Keratinocyte (primary cell): ENCODE results near the gene ENKUR. TPM values are rescaled to one million over a fixed set of nuclear protein-coding genes. Genes with fewer than 3 reads are reported as not detected.

Experiments
- DNase-seq: peaks from one replicate; pipeline ENCODE4 v3.0.0-alpha.2; 2011; ENCODE audit warnings: low read depth, missing footprints, low spot score
- FAIRE-seq: peaks from 2 replicates; lab custom pipeline; 2011; peaks lifted over from hg19 to GRCh38; lab: Jason Lieb, UNC
- H2AFZ ChIP-seq: 2 replicates; pipeline ENCODE4 v1.6.0; 2012; ENCODE audit warnings: low read length, control low read depth, inconsistent platforms; ENCODE audit not compliant: control insufficient read depth
- H3K27ac ChIP-seq: 2 replicates; pipeline ENCODE4 v1.5.1; 2011; ENCODE audit warnings: low read length; ENCODE audit not compliant: control insufficient read depth, insufficient read depth
- H3K27me3 ChIP-seq: 3 replicates; pipeline ENCODE4 v1.6.0; 2011; ENCODE audit warnings: low read length; ENCODE audit not compliant: control insufficient read depth, insufficient read depth; ENCODE audit errors: extremely low read depth
- H3K36me3 ChIP-seq, 2 experiments: 2 replicates in 1 of 2; 3 replicates in 1 of 2; pipeline ENCODE4 v1.5.1; 2011; ENCODE audit warnings: low read length in 2 of 2, mild to moderate bottlenecking in 1 of 2; ENCODE audit not compliant: control insufficient read depth in 2 of 2, insufficient read depth in 2 of 2; ENCODE audit errors: extremely low read depth in 1 of 2
- H3K4me1 ChIP-seq: 3 replicates; pipeline ENCODE4 v1.5.1; 2011; ENCODE audit warnings: low read length; ENCODE audit not compliant: control insufficient read depth, insufficient read depth; ENCODE audit errors: extremely low read depth
- H3K4me2 ChIP-seq: 3 replicates; pipeline ENCODE4 v1.6.0; 2011; ENCODE audit warnings: low read depth, low read length; ENCODE audit not compliant: control insufficient read depth, insufficient read depth; ENCODE audit errors: extremely low read depth
- H3K4me3 ChIP-seq, 3 experiments: fragments of 200-600 bp in 1 of 3; sonication (generic) in 1 of 3; 2 replicates in 2 of 3; 3 replicates in 1 of 3; pipeline ENCODE4 v1.5.1; 2011 to 2016; ENCODE audit warnings: low read length in 3 of 3, mild to moderate bottlenecking in 3 of 3, control low read depth in 2 of 3, inconsistent platforms in 1 of 3, low read depth in 1 of 3, mixed read lengths in 1 of 3, mixed run types in 1 of 3, moderate library complexity in 1 of 3; ENCODE audit not compliant: control insufficient read depth in 2 of 3, insufficient read depth in 2 of 3; ENCODE audit errors: extremely low read depth in 1 of 3
- H3K79me2 ChIP-seq: 2 replicates; pipeline ENCODE4 v1.6.0; 2012; ENCODE audit warnings: low read length; ENCODE audit not compliant: control insufficient read depth, insufficient read depth
- H3K9ac ChIP-seq: 3 replicates; pipeline ENCODE4 v1.6.0; 2011; ENCODE audit warnings: low read length; ENCODE audit not compliant: control insufficient read depth, insufficient read depth; ENCODE audit errors: extremely low read depth
- H3K9me1 ChIP-seq: 3 replicates; pipeline ENCODE4 v1.6.0; 2011; ENCODE audit warnings: low read length; ENCODE audit not compliant: control insufficient read depth, insufficient read depth; ENCODE audit errors: extremely low read depth
- H3K9me3 ChIP-seq: 2 replicates; pipeline ENCODE4 v1.5.1; 2012; ENCODE audit warnings: low read depth, low read length; ENCODE audit not compliant: control insufficient read depth
- H4K20me1 ChIP-seq: 3 replicates; pipeline ENCODE4 v1.6.0; 2011; ENCODE audit warnings: low read length; ENCODE audit not compliant: control insufficient read depth, insufficient read depth; ENCODE audit errors: extremely low read depth
- CTCF ChIP-seq, 3 experiments: IDR thresholded peaks in 1 of 3; conservative IDR thresholded peaks in 1 of 3; optimal IDR thresholded peaks in 1 of 3; 2 replicates in 2 of 3; 3 replicates in 1 of 3; pipeline versions ENCODE3 to v1.5.1; 2011; ENCODE audit warnings: low read length in 3 of 3, mild to moderate bottlenecking in 3 of 3, moderate library complexity in 2 of 3, control low read depth in 1 of 3, inconsistent platforms in 1 of 3; ENCODE audit not compliant: insufficient read depth in 2 of 3; ENCODE audit errors: extremely low read depth in 1 of 3
- EZH2 ChIP-seq: IDR thresholded peaks from one replicate; pipeline ENCODE4 v1.6.1; 2012; ENCODE audit warnings: inconsistent platforms, mild to moderate bottlenecking, low read length, moderate library complexity
- dilution Hi-C: fragments of 300-500 bp; cut with MboI; formaldehyde crosslinking; loops from one replicate; pipeline ENCODE4 v1.7.0; 2020; ENCODE audit warnings: low sequenced_read_pairs; ENCODE audit not compliant: extremely low pct_ligation_motif_present
- polyA plus RNA-seq, 5 experiments: library from polyadenylated mRNA; depleted of rRNA in 3 of 5; stranded (reverse) in 3 of 5; stranded (forward) in 1 of 5; unstranded in 1 of 5; fragments of >200 nt; gene quantifications; 1 replicate in 1 of 5; 2 replicates in 3 of 5; 3 replicates in 1 of 5; pipeline versions ENCODE4 v1.2.1 to v1.2.3, GENCODE V29; 2011 to 2012; ENCODE audit warnings: missing spikeins in 2 of 5, low read depth in 1 of 5, low replicate concordance in 1 of 5

ENKUR gene
- polyA plus RNA-seq, 1 donor (not counting 4 experiments of a cell fraction or from before 2014, with no cell fraction given): 0.03 TPM

GRCh38 chr10:25059990-25060389, 44.0 kb upstream of the ENKUR start:
- no peaks in the 10 kb centered on the region for H4K20me1 ChIP-seq
- H3K9me3 ChIP-seq: no peaks in the 10 kb centered on the region
- H3K9me1 ChIP-seq: no peaks in the 10 kb centered on the region
- FAIRE-seq (peak; percentile 92), DNase-seq (peak; percentile 96)
- TF ChIP-seq CTCF (optimal IDR thresholded peaks at IDR 0.05 in 1 of 3, IDR thresholded peaks at IDR 0.05 in 1 of 3, conservative IDR thresholded peaks at IDR 0.05 in 1 of 3; ENCODE audit: extremely low read depth in 1 of 3, insufficient read depth in 2 of 3, low read length in 3 of 3) (no peak), EZH2 (no peak)
- peak overlapping the region; percentile 99 for H3K27ac ChIP-seq
- no peaks in the 10 kb centered on the region for H3K79me2 ChIP-seq
- H3K4me2 ChIP-seq: peak overlapping the region; percentile 57
- dilution Hi-C loops: no loop called here
- H3K36me3 ChIP-seq: no peaks in the 10 kb centered on the region
- H2AFZ ChIP-seq: peak overlapping the region; percentile 58
- H3K4me1 ChIP-seq: peaks cover 29% of the 10 kb centered on the region
- peak overlapping the region in 1 of 3 experiments; percentile 13 for H3K4me3 ChIP-seq
- H3K27me3 ChIP-seq: no peaks in the 10 kb centered on the region
- H3K9ac ChIP-seq: peak overlapping the region; percentile 35

GRCh38 chr10:25057886-25058285, 41.9 kb upstream of the ENKUR start:
- H3K4me1 ChIP-seq: peaks cover 29% of the 10 kb centered on the region
- H3K9ac ChIP-seq: no peak overlapping the region
- TF ChIP-seq CTCF (optimal IDR thresholded peaks at IDR 0.05 in 1 of 3, IDR thresholded peaks at IDR 0.05 in 1 of 3, conservative IDR thresholded peaks at IDR 0.05 in 1 of 3; ENCODE audit: extremely low read depth in 1 of 3, insufficient read depth in 2 of 3, low read length in 3 of 3) (no peak), EZH2 (no peak)
- no peaks in the 10 kb centered on the region for H3K9me3 ChIP-seq
- no peak overlapping the region for H2AFZ ChIP-seq
- no peaks in the 10 kb centered on the region for H4K20me1 ChIP-seq
- H3K9me1 ChIP-seq: no peaks in the 10 kb centered on the region
- H3K4me3 ChIP-seq: no peak overlapping the region
- dilution Hi-C loops: no loop called here
- H3K27ac ChIP-seq: no peak overlapping the region
- FAIRE-seq (no peak), DNase-seq (no peak)
- no peak overlapping the region for H3K4me2 ChIP-seq
- H3K36me3 ChIP-seq: no peaks in the 10 kb centered on the region
- no peaks in the 10 kb centered on the region for H3K27me3 ChIP-seq
- no peaks in the 10 kb centered on the region for H3K79me2 ChIP-seq
